OCI-LY1 (cell line): ENCODE data around the gene SECTM1.
"Not testable (repeated sequence)": the region's sequence is repeated elsewhere in the genome, so short reads cannot be mapped to it uniquely, and the experiment has no call there.

ENCODE experiments used
- H2AFZ ChIP-seq: fragments of 200-600 bp; sonication (generic), shearing (Covaris generic); 2 replicates; pipeline ENCODE4 v1.6.0; 2014; ENCODE audit warnings: antibody characterized with exemption, mild to moderate bottlenecking, low read length
- H3F3A ChIP-seq: fragments of 200-600 bp; sonication (generic), shearing (Covaris generic); 2 replicates; pipeline ENCODE4 v1.6.0; 2014; ENCODE audit warnings: mild to moderate bottlenecking, antibody characterized with exemption, low read length, moderate library complexity; ENCODE audit not compliant: insufficient read depth
- H3K27ac ChIP-seq: fragments of 200-600 bp; sonication (generic); 2 replicates; pipeline ENCODE4 v1.5.1; 2014; ENCODE audit warnings: low read length, mixed run types, mild to moderate bottlenecking, low read depth; ENCODE audit not compliant: poor library complexity, severe bottlenecking
- H3K27me3 ChIP-seq: fragments of 200-600 bp; sonication (generic); 2 replicates; pipeline ENCODE4 v1.6.0; 2014; ENCODE audit warnings: antibody characterized with exemption, mild to moderate bottlenecking, low read length, moderate library complexity; ENCODE audit not compliant: insufficient read depth
- H3K36me3 ChIP-seq: fragments of 200-600 bp; sonication (generic); 2 replicates; pipeline ENCODE4 v1.6.1; 2014; ENCODE audit warnings: mild to moderate bottlenecking, antibody characterized with exemption, low read length, moderate library complexity, mixed read lengths; ENCODE audit not compliant: insufficient read depth
- H3K4me1 ChIP-seq: fragments of 200-600 bp; sonication (generic); 2 replicates; pipeline ENCODE4 v1.5.1; 2014; ENCODE audit warnings: mild to moderate bottlenecking, low read length, moderate library complexity; ENCODE audit not compliant: insufficient read depth, severe bottlenecking
- H3K4me2 ChIP-seq: fragments of 200-600 bp; sonication (generic), shearing (Covaris generic); 2 replicates; pipeline ENCODE4 v1.6.1; 2014; ENCODE audit warnings: low read length
- H3K4me3 ChIP-seq: fragments of 200-600 bp; sonication (generic); 2 replicates; pipeline ENCODE4 v1.5.1; 2014; ENCODE audit warnings: low read length, low read depth, mild to moderate bottlenecking, mixed read lengths; ENCODE audit not compliant: poor library complexity, severe bottlenecking
- H3K79me2 ChIP-seq: fragments of 200-600 bp; shearing (Covaris generic); 2 replicates; pipeline ENCODE4 v1.6.1; 2016; ENCODE audit warnings: mixed run types, low read length, mixed read lengths; ENCODE audit not compliant: insufficient read depth
- H3K9ac ChIP-seq: fragments of 200-600 bp; sonication (generic), shearing (Covaris generic); 2 replicates; pipeline ENCODE4 v1.6.1; 2014; ENCODE audit warnings: mild to moderate bottlenecking, low read length, mixed read lengths
- H3K9me2 ChIP-seq: fragments of 200-600 bp; sonication (generic), shearing (Covaris generic); 2 replicates; pipeline ENCODE4 v1.6.1; 2014; ENCODE audit warnings: low read depth, mild to moderate bottlenecking, low read length, mixed read lengths
- H3K9me3 ChIP-seq: fragments of 200-600 bp; shearing (Covaris generic); 2 replicates; pipeline ENCODE4 v1.6.1; 2014; ENCODE audit warnings: low read length, mixed read lengths
- H4K20me1 ChIP-seq: fragments of 200-600 bp; sonication (generic), shearing (Covaris generic); 2 replicates; pipeline ENCODE4 v1.6.0; 2016; ENCODE audit warnings: mild to moderate bottlenecking, low read length; ENCODE audit not compliant: insufficient read depth
- CTCF ChIP-seq: fragments of 200-600 bp; sonication (generic), shearing (Covaris generic); IDR thresholded peaks from 2 replicates; pipeline ENCODE4 v1.5.1; 2017; ENCODE audit warnings: mild to moderate bottlenecking, antibody characterized with exemption, low read length, moderate library complexity, mixed read lengths
- EZH2 ChIP-seq: fragments of 200-600 bp; sonication (generic), shearing (Covaris generic); IDR thresholded peaks from 2 replicates; pipeline ENCODE4 v1.8.0; 2017; ENCODE audit warnings: borderline replicate concordance, mixed run types, mild to moderate bottlenecking, antibody characterized with exemption, low read length, moderate library complexity, mixed read lengths

SECTM1 gene

DNA sequence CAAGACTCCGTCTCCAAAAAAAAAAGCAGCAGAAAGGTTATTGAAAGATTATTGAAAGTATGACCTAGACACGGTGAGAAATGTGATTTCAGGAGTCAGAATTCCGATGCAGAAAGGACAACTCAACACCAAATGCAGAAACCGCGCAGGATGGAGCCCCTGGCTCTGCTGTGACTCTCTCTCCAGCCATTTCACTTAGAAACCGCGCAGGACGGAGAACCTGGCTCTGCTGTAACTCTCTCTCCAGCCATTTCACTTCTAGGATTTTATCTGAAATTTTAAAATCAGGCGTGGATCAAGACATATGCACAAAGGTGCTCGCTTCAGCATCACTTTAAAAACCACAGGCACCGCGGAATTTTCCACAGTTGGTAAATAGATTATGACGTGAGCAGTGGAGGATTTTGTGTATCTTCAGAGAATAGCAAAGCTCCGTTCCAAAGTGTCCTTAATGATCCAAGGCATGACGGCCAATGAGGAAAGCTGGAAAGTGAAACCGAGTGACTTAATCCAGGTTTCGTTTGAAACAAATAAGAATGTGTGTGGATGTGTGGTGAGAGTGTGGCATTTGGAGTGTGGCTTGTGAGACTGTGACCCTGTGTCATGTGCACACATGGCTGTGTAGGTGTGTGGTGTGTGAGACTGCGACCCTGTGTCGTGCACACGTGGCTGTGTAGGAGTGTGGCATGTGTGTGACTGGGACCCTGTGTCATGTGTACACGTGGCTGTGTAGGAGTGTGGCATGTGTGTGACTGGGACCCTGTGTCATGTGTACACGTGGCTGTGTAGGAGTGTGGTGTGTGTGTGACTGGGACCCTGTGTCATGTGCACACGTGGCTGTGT is 47.5 kb upstream of the SECTM1 start:
- no peak overlapping the region for H3K4me3 ChIP-seq
- no peak overlapping the region for H2AFZ ChIP-seq

DNA sequence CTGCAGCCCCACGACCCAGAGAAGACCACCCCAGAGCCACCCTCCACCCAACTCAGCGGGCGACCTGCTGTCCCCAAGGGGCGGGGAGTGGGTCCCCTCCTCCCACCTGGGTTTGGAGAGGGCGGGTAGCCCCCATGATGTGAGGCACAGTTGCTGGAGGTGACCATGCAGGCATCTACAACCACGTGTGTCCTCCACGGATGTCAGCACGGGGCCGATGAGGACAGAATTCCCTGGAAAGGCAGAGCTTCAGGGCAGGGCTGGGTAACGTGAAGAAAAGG is 45.1 kb upstream of the SECTM1 start:
- Histone ChIP-seq H3K9me3 (no peaks in the 10 kb centered on the region), H3F3A (no peaks in the 10 kb centered on the region), H3K27ac (no peak overlapping the region), H4K20me1 (no peaks in the 10 kb centered on the region), H3K9ac (no peak overlapping the region), H3K27me3 (no peaks in the 10 kb centered on the region; the same call in 1 of the 2 replicates), H2AFZ (no peak overlapping the region), H3K4me2 (no peak overlapping the region), H3K4me1 (no peaks in the 10 kb centered on the region), H3K79me2 (no peaks in the 10 kb centered on the region), H3K36me3 (no peaks in the 10 kb centered on the region), H3K4me3 (no peak overlapping the region), H3K9me2 (no peaks in the 10 kb centered on the region)
- TF ChIP-seq CTCF (no peak), EZH2 (no peak)

More for the DNA sequence above, 47.5 kb upstream of the SECTM1 start:
- Histone ChIP-seq H3F3A (no peaks in the 10 kb centered on the region), H3K27ac (no peak overlapping the region), H3K9ac (no peak overlapping the region), H3K9me3 (no peaks in the 10 kb centered on the region), H3K27me3 (no peaks in the 10 kb centered on the region), H3K4me1 (no peaks in the 10 kb centered on the region), H3K9me2 (no peaks in the 10 kb centered on the region), H3K4me2 (no peak overlapping the region), H3K36me3 (no peaks in the 10 kb centered on the region), H3K79me2 (no peaks in the 10 kb centered on the region), H4K20me1 (no peaks in the 10 kb centered on the region)
- TF ChIP-seq CTCF = no peak
- no peak for TF ChIP-seq EZH2

DNA sequence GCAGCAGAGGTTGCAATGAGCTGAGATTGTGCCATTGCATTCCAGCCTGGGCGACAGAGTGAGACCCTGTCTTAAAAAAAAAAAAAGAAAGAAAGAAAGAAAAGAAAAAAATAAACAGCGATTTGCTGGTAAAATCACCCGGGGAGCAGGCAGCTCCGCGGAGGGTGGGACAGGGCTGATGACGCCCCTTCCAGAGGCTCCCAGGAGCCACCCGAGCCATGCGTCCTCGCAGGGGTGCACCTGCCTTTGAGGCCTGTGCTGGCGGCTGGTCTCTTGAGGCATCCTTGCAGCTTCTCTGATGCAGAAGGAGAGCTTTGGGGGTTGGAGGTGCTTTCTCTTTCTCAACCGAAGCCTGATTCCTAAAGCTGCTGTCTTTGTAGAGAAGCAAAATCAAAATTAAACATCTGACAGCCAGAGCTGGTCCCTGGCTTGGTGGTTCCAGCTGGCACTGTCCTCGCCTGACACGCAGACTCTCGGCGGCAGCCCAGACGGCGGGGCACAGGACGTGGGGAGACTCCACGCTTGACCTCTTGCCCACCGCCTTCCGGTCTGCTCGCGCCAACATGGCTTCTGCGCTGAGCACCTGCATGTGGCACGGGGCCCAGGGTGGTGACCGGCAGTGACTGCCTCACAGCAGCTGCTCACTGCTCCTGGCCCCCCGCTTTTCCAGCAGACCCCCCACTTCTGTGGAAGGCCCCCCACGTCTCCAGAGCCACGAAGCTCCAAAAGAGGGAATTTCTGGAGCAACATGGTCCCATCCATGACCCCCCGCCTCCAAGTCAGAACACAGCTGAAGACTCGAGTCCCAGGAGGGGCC is 44.6 kb upstream of the SECTM1 start:
- Histone ChIP-seq H3K9me2 (no peaks in the 10 kb centered on the region), H3K4me2 (no peak overlapping the region), H3K79me2 (no peaks in the 10 kb centered on the region), H2AFZ (no peak overlapping the region), H3K9ac (no peak overlapping the region), H3K4me1 (no peaks in the 10 kb centered on the region), H3F3A (no peaks in the 10 kb centered on the region; the same call in 1 of the 2 replicates), H3K9me3 (no peaks in the 10 kb centered on the region), H3K27me3 (no peaks in the 10 kb centered on the region; the same call in 1 of the 2 replicates), H3K4me3 (no peak overlapping the region), H4K20me1 (no peaks in the 10 kb centered on the region), H3K27ac (no peak overlapping the region), H3K36me3 (no peaks in the 10 kb centered on the region)
- TF ChIP-seq CTCF (no peak), EZH2 (no peak)

DNA sequence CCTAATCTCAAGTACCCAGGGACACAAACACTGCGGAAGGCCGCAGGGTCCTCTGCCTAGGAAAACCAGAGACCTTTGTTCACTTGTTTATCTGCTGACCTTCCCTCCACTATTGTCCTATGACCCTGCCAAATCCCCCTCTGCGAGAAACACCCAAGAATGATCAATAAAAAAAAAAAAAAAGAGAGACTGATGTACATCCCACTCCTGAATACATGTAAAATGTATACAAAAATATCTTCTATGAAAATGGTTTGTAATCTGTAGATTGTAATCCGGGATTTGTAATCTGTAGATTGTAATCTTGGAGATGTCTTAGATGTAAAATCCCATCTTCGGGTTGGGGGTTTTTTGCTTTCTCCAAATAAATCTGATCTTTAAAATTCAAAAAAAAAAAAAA is 43.7 kb upstream of the SECTM1 start:
- not testable (repeated sequence) for H2AFZ ChIP-seq, H4K20me1 ChIP-seq, H3K79me2 ChIP-seq, H3K4me3 ChIP-seq, H3K27me3 ChIP-seq, H3K36me3 ChIP-seq, H3K4me2 ChIP-seq, H3K4me1 ChIP-seq, H3F3A ChIP-seq, H3K9ac ChIP-seq, H3K9me3 ChIP-seq, H3K27ac ChIP-seq, H3K9me2 ChIP-seq
